NOMO-1 (cell line): ENCODE results near the gene KLC1.
"Not testable (repeated sequence)": the region's sequence is repeated elsewhere in the genome, so short reads cannot be mapped to it uniquely, and the experiment has no call there.

ENCODE experiments used
- DNase-seq, 2 experiments: peaks; one replicate each; lab custom pipeline; 2025; ENCODE audit not compliant: unreplicated experiment in 2 of 2; lab: John Stamatoyannopoulos, UW

Gene KLC1

GRCh38 chr14:103688906-103689902 is 60.2 kb downstream of the KLC1 start:
- no peak for DNase-seq

DNA sequence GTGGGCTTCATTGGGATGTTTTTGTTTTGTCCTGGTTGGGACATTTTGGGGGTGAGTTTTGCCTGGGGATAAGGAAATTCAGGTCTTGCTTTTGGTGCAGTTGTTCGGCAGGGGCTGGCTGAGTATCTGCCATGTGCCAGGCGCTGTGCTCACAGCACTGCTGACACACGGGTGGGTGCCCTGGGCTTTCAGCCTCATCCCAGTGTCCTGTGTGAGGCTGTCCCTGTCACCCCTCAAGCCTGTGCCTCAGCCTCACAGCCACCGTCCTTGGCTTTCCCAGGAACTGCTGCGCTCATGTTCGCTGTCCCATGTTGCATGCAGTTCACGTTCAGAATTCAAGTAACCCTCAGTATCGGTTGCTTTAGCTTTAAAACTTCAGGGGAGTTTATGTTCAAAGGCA is 61.3 kb downstream of the KLC1 start:
- no peak for DNase-seq

GRCh38 chr14:103691655-103692054 is 62.6 kb downstream of the KLC1 start:
- DNase-seq, result not testable (repeated sequence)

DNA sequence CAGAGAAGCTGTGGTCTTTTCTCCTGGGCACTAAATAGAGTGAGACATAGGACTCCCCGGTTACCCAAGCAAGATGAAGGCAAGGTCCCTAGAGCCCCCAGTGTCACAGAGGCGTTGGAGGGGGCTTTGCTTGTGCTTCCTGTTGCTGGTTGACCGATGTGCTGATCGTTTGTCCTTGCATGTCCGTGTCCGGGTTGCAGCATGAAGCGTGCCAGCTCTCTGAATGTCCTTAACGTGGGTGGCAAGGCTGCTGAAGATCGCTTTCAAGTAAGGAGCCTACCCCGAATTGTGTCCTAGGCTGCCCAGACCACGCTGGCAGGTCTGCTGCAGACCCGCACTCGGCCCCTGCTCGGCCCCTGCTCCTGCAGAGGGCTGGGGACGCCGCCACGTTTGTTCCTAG is 63.1 kb downstream of the KLC1 start:
- no peak for DNase-seq

- DNase-seq, result no peak
Measured at GRCh38 chr14:103692871-103693270, 63.9 kb downstream of the KLC1 start.

GRCh38 chr14:103693515-103693914 is 64.5 kb downstream of the KLC1 start:
- no peak for DNase-seq

GRCh38 chr14:103694572-103695026 is 65.6 kb downstream of the KLC1 start:
- DNase-seq, result no peak

- DNase-seq, result no peak
Measured at GRCh38 chr14:103695296-103696069, 66.5 kb downstream of the KLC1 start.

DNA sequence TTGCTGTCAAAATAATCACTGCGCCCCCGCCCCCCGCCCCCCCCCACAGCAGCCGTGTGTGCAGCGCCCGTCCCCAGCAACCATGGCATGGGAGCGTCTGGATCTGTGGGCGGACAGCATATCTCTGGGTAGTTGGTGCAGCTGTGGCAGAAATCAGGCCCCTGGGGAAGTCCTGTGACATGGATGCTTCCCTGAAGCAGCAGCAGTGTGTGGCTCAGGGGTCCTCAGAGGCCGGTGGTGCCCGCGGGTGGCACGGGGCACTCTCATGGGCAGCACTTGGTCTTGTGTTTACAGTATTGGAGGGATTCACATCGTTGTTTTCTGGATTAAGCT is 67.0 kb downstream of the KLC1 start:
- no peak for DNase-seq

DNA sequence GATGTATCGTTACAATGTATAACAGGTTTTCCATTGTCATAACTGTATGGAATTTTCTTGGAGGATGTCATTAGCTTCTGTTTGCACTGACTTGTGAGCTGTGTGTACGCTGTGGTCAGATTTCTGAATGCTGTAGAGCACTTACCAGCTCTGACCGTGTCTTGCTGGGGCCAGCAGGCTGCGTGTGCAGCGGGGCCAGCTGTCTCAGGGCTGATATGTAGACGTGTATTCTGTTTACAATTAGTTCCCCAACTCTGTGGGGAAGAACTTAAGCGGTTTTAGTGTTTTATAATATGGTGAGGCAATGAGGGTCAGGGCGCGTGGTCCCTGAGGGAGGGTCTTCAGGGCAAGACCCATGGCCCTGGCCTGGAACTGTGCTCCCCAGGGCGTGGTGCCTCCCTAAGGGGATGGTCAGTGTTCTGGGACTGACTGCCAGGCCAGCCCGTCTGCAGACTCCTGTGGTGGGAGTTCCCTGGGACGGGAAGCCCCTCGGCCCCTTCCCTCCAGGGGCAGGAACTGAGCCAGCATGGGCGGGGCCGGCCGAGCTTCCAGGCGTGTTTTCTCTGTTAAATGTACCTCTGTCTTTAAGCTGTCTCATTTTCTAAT is 67.6 kb downstream of the KLC1 start:
- DNase-seq, result no peak

DNA sequence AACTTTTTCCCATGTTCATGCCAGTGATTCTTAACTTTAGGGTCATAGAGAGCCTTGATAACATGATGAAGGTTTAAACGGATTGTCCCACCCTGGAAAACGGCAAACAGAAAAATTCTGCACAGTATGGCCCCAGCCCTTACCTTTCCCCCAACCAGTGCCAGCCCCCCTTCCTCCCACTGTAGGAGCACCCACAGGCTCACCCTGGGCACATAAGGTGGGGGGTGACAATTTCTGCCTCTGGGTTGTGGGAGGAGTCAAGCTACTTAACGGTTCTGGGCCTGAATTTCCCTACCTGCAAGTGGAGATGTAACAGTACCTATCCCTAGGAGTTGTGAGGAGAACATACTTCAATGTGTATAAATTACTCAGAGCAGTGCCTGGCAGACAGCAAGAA is 68.2 kb downstream of the KLC1 start:
- DNase-seq, result no peak

GRCh38 chr14:103697603-103698379 is 68.8 kb downstream of the KLC1 start:
- DNase-seq, result no peak

DNA sequence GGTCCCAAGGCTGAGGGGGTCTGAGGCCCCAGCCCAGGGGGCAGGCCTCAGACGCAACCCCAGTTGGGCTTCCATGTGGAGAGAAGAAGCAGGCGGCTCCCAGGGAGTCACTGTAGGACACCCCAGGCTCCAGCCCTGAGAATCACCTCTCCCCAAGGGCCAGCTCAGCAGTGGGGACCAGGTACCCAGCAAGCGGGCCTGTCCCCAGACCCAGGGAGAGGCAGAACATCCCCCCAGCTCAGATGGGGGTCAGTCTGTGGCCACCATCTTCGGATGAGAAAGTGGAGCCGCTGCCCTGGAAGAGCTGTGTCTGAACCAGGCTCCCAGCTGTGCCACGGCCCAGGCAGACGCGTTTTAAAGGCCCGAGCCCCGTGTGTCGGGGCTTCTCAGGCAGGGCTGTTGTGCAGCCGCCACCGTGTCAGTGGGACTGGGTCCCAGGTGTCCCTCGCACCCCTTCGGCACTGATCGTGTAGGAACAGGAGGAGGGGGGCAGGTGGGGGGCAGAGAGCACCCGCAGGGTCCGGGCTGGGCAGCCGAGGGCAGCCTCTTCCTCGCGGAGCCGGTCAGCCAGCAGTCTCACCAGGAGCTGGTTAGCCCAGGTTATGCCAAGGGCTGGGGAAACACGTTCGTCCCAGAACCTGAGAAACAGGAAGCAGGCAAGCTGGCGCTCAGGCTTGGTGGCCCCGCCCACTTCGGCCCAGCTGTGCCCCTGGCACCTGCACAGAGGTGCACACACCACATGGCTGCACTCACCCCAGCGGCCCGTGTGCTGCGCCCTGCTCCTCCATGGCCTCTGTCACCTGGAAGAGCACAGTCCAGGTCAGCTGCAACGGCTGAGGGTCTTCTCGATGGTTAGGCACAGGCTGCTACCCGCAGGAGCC is 69.6 kb downstream of the KLC1 start:
- DNase-seq, result no peak

DNA sequence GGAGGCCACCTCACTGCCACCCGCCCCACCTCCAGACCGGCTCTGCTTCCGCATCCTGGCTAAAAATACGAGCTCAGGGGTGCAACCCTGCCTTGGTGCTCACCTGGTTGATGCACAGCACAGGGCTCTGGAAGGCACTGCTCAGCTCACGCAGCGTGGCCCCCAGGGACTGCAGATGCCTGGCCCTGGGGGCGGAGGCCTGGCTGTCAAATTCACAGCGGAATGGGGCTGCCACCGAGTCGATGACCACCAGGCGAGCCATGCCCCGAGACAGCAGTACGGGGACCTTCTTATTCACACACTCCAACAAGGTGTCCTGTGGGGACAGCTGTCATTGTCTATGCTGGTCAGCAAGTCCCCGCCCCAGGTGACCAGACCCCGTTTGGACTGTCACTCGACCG is 70.2 kb downstream of the KLC1 start:
- DNase-seq, result no peak

- DNase-seq, result no peak
Measured at GRCh38 chr14:103699901-103700752, 71.1 kb downstream of the KLC1 start.

- no peak for DNase-seq
Measured at GRCh38 chr14:103700753-103701490, 71.9 kb downstream of the KLC1 start.

DNA sequence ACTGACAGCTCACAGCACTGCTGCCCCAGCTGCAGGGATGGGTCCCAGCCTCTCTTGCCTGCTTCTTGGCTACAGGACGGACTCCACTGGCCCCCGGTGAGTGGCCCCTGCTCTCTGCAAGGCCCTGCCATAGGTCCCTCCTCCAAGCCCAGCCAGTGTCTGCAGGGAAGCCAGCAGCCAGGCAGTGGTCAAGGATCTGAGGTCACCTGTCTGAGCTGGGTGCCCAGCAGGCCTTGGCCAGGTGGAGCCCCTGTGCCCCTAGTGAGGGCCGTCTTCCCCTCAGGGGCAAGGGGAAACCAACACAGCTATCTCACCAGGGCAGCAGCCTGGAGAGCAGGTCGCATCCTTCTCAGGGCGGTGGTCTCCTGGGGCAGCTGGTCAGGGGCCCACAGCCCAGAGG is 73.1 kb downstream of the KLC1 start:
- DNase-seq, result no peak
